Skeletal muscle tissue (tissue), 4 donors: ENCODE results near the gene TMEM79. TPM values are rescaled to one million over a fixed set of nuclear protein-coding genes. Genes with fewer than 3 reads are reported as not detected.
"Not testable (repeated sequence)": the region's sequence is repeated elsewhere in the genome, so short reads cannot be mapped to it uniquely, and the experiment has no call there.

Experiments used
- H3K27ac ChIP-seq: one replicate; pipeline ENCODE4 v1.7.0; 2013; ENCODE audit warnings: mild to moderate bottlenecking, low read depth, low read length, inconsistent platforms
- H3K27me3 ChIP-seq, 3 donors: one replicate each; pipeline ENCODE4 v1.7.0; 2013; ENCODE audit warnings: low read length in 3 of 3; ENCODE audit not compliant: control insufficient read depth in 3 of 3, insufficient read depth in 3 of 3
- H3K36me3 ChIP-seq, 3 donors: one replicate each; pipeline ENCODE4 v1.7.0; 2013; ENCODE audit warnings: low read length in 3 of 3; ENCODE audit not compliant: control insufficient read depth in 3 of 3, insufficient read depth in 3 of 3
- H3K4me1 ChIP-seq, 3 donors: one replicate each; pipeline ENCODE4 v1.7.0; 2013; ENCODE audit warnings: low read length in 3 of 3, mild to moderate bottlenecking in 3 of 3; ENCODE audit not compliant: control insufficient read depth in 3 of 3, insufficient read depth in 3 of 3
- H3K4me3 ChIP-seq, 3 donors: one replicate each; pipeline ENCODE4 v1.7.0; 2013; ENCODE audit warnings: low read length in 3 of 3
- H3K9ac ChIP-seq, 3 donors: one replicate each; pipeline ENCODE4 v1.7.0; 2013; ENCODE audit warnings: low read length in 3 of 3, mild to moderate bottlenecking in 3 of 3, moderate library complexity in 2 of 3, low read depth in 1 of 3
- H3K9me3 ChIP-seq, 3 donors: one replicate each; pipeline ENCODE4 v1.7.0; 2013; ENCODE audit warnings: low read length in 3 of 3; ENCODE audit not compliant: control insufficient read depth in 3 of 3
- total RNA-seq: library from RNA; depleted of rRNA; stranded (reverse); fragments of >200 nt; gene quantifications from one replicate; pipeline ENCODE4 v1.2.3, GENCODE V29; 2014
- donor health status: Osteomylitis.

Gene TMEM79
- total RNA-seq, 1 donor from 2014 or later: 4.2 TPM

GRCh38 chr1:156320560-156320959, 36.4 kb downstream of the TMEM79 start:
- Histone ChIP-seq H3K27ac (no peak overlapping the region), H3K9me3 (no peaks in the 10 kb centered on the region), H3K4me3 (no peak overlapping the region), H3K27me3 (no peaks in the 10 kb centered on the region), H3K4me1 (no peaks in the 10 kb centered on the region), H3K36me3 (peaks cover 59 to 78% (median 73%) of the 10 kb centered on the region in 3 donors), H3K9ac (no peak overlapping the region)

GRCh38 chr1:156323179-156323578, 39.1 kb downstream of the TMEM79 start:
- peaks cover 43 to 60% (median 50%) of the 10 kb centered on the region in 3 donors for H3K36me3 ChIP-seq
- H3K4me1 ChIP-seq, H3K9ac ChIP-seq, H3K27me3 ChIP-seq, H3K9me3 ChIP-seq, H3K27ac ChIP-seq, H3K4me3 ChIP-seq: not testable (repeated sequence)

GRCh38 chr1:156336242-156336641, 52.1 kb downstream of the TMEM79 start:
- Histone ChIP-seq H3K9me3 (no peaks in the 10 kb centered on the region), H3K27ac (no peak overlapping the region), H3K9ac (no peak overlapping the region), H3K27me3 (no peaks in the 10 kb centered on the region), H3K4me1 (peaks cover 8 to 23% (median 18%) of the 10 kb centered on the region in 3 donors), H3K36me3 (peaks cover 22 to 38% (median 34%) of the 10 kb centered on the region in 3 donors), H3K4me3 (peak overlapping the region in 1 of 3 donors; percentile 36)

GRCh38 chr1:156337052-156337887, 53.1 kb downstream of the TMEM79 start:
- H3K9me3 ChIP-seq: no peaks in the 10 kb centered on the region
- H3K9ac ChIP-seq: peak overlapping the region; percentile 80 to 89 (median 84)
- H3K36me3 ChIP-seq: peaks cover 17 to 35% (median 29%) of the 10 kb centered on the region in 3 donors
- peaks cover 8 to 23% (median 18%) of the 10 kb centered on the region in 3 donors for H3K4me1 ChIP-seq
- H3K27me3 ChIP-seq: no peaks in the 10 kb centered on the region
- peak overlapping the region; percentile 78 to 98 (median 88) for H3K4me3 ChIP-seq
- H3K27ac ChIP-seq: peak overlapping the region; percentile 65

GRCh38 chr1:156337888-156338179, 53.7 kb downstream of the TMEM79 start:
- Histone ChIP-seq H3K4me3 (peak overlapping the region; percentile 78 to 98 (median 88)), H3K27me3 (no peaks in the 10 kb centered on the region), H3K9ac (peak overlapping the region; percentile 80 to 89 (median 84)), H3K9me3 (no peaks in the 10 kb centered on the region), H3K36me3 (peaks cover 14 to 29% (median 24%) of the 10 kb centered on the region in 3 donors), H3K4me1 (peaks cover 8 to 23% (median 18%) of the 10 kb centered on the region in 3 donors), H3K27ac (peak overlapping the region; percentile 65)

- Histone ChIP-seq H3K4me3 (peak within 1 kb of the TSS; percentile 78 to 98 (median 88)), H3K9me3 (no peaks in the 10 kb centered on the region), H3K9ac (peak within 1 kb of the TSS; percentile 84 to 90 (median 89)), H3K4me1 (peaks cover 8 to 23% (median 18%) of the 10 kb centered on the region in 3 donors), H3K27me3 (no peaks in the 10 kb centered on the region), H3K36me3 (peaks cover 11 to 27% (median 20%) of the 10 kb centered on the region in 3 donors), H3K27ac (peak within 1 kb of the TSS; percentile 65)
Observed at GRCh38 chr1:156338180-156338976, 54.3 kb downstream of the TMEM79 start, which contains the start of the genes CCT3 and TSACC. Gene CCT3 (minus strand): TSS chr1:156338292. CDS start chr1:156338184, 108 bp downstream. Gene TSACC (plus strand): TSS chr1:156338526. CDS start chr1:156339758, 1,232 bp downstream.

Other genes starting within 250 kb of the TMEM79 start
- gene UBQLN4, start 230.5 kb upstream of the TMEM79 start, total RNA-seq: 15.7 TPM
- 35.0 TPM for gene LAMTOR2, start 229.5 kb upstream of the TMEM79 start, total RNA-seq
- not detected for gene RAB25, start 223.2 kb upstream of the TMEM79 start, total RNA-seq
- 6.8 TPM for gene MEX3A, start 201.9 kb upstream of the TMEM79 start, total RNA-seq
- 399 TPM for gene LMNA, start 169.6 kb upstream of the TMEM79 start, total RNA-seq
- 4.2 TPM for gene SEMA4A, start 130.7 kb upstream of the TMEM79 start, total RNA-seq
- gene SLC25A44, start 90.2 kb upstream of the TMEM79 start, total RNA-seq: 3.1 TPM
- 50.6 TPM for gene PMF1, start 71.3 kb upstream of the TMEM79 start, total RNA-seq
- 1.0 TPM for gene BGLAP, start 42.1 kb upstream of the TMEM79 start, total RNA-seq
- 1.0 TPM for gene PAQR6, start 36.3 kb upstream of the TMEM79 start, total RNA-seq
- gene SMG5, start 1.5 kb upstream of the TMEM79 start, total RNA-seq: 25.6 TPM
- 20.4 TPM for gene GLMP, start 11.4 kb downstream of the TMEM79 start, total RNA-seq
- gene VHLL, start 15.0 kb downstream of the TMEM79 start, total RNA-seq: not detected
- 293 TPM for gene CCT3, start 54.0 kb downstream of the TMEM79 start, total RNA-seq
- 2.1 TPM for gene TSACC, start 54.2 kb downstream of the TMEM79 start, total RNA-seq
- gene RHBG, start 84.9 kb downstream of the TMEM79 start, total RNA-seq: not detected
- gene MEF2D, start 216.4 kb downstream of the TMEM79 start, total RNA-seq: 7.8 TPM